K562 (cell line): Measurements from ENCODE around the gene SYNCRIP. TPM values are rescaled to one million over a fixed set of nuclear protein-coding genes. Genes with fewer than 3 reads are reported as not detected.

Experiments
- CEBPG ChIP-seq, 3 experiments: fragments of 200-800 bp in 1 of 3; sonication (Bioruptor generic) in 1 of 3; sonication (generic) in 1 of 3; formaldehyde crosslinking in 1 of 3; IDR thresholded peaks in 2 of 3; conservative IDR thresholded peaks in 1 of 3; 2 replicates each; pipeline versions ENCODE4 v1.6.1 to v1.8.0; 2016 to 2022; ENCODE audit warnings: missing compliant biosample characterization in 2 of 3, missing genetic modification characterization in 2 of 3, mild to moderate bottlenecking in 1 of 3, missing genetic modification reagents in 1 of 3
- CREB3L1 ChIP-seq: fragments of 450-650 bp; IDR thresholded peaks from 2 replicates; pipeline ENCODE4 v1.6.1; 2014; ENCODE audit warnings: low read depth, mild to moderate bottlenecking, moderate library complexity, borderline replicate concordance
- ELF2 ChIP-seq: fragments of 250-450 bp; sonication (Bioruptor Pico); IDR thresholded peaks from 2 replicates; pipeline ENCODE4 v1.5.0; 2021; ENCODE audit warnings: mild to moderate bottlenecking
- EP400 ChIP-seq: fragments of 450-650 bp; IDR thresholded peaks from 2 replicates; pipeline ENCODE4 v1.6.1; 2017; ENCODE audit warnings: antibody characterized with exemption, mild to moderate bottlenecking, moderate library complexity
- ETS1 ChIP-seq: conservative IDR thresholded peaks from 2 replicates; pipeline ENCODE4 v1.6.1; 2011; ENCODE audit warnings: low read depth, mild to moderate bottlenecking, low read length; ENCODE audit not compliant: control insufficient read depth
- FOSL1 ChIP-seq: fragments of 200-800 bp; sonication (Bioruptor generic); conservative IDR thresholded peaks from 2 replicates; pipeline ENCODE4 v1.6.1; 2016; ENCODE audit warnings: missing genetic modification characterization, missing compliant biosample characterization
- FOXA3 ChIP-seq, 2 experiments: fragments of 450-650 bp in 1 of 2; sonication (generic) in 1 of 2; formaldehyde crosslinking; IDR thresholded peaks in 1 of 2; conservative IDR thresholded peaks in 1 of 2; 2 replicates each; pipeline versions ENCODE4 v1.4.0 to v1.8.0; 2020 to 2022; ENCODE audit warnings: mild to moderate bottlenecking in 2 of 2, missing genetic modification reagents in 1 of 2
- GATAD2A ChIP-seq: fragments of 450-650 bp; IDR thresholded peaks from 2 replicates; pipeline ENCODE4 v1.6.1; 2017
- HINFP ChIP-seq: fragments of 450-650 bp; conservative IDR thresholded peaks from 2 replicates; pipeline ENCODE4 v1.6.1; 2016; ENCODE audit warnings: missing genetic modification characterization, low read depth, mild to moderate bottlenecking, control low read depth, missing compliant biosample characterization
- JUND ChIP-seq, 2 experiments: IDR thresholded peaks; 2 replicates in 1 of 2; 3 replicates in 1 of 2; pipeline ENCODE4 v1.6.1; 2011; ENCODE audit warnings: borderline replicate concordance in 2 of 2, low read depth in 2 of 2, low read length in 2 of 2, improper control_type of control experiment in 1 of 2, missing biosample characterization in 1 of 2, missing genetic modification characterization in 1 of 2, missing genetic modification reagents in 1 of 2
- KDM5B ChIP-seq: fragments of 200-600 bp; sonication (generic); IDR thresholded peaks from 2 replicates; pipeline ENCODE4 v1.6.1; 2012; ENCODE audit warnings: low read depth, mild to moderate bottlenecking, moderate library complexity, low read length, control low read depth, inconsistent platforms; ENCODE audit not compliant: insufficient replicate concordance
- MAZ ChIP-seq, 2 experiments: fragments of 450-650 bp in 1 of 2; sonication (generic) in 1 of 2; formaldehyde crosslinking; IDR thresholded peaks in 1 of 2; conservative IDR thresholded peaks in 1 of 2; 2 replicates each; pipeline versions ENCODE4 v1.4.0 to v1.5.0; 2020; ENCODE audit warnings: mild to moderate bottlenecking in 1 of 2, missing genetic modification reagents in 1 of 2
- NFATC3 ChIP-seq: fragments of 450-650 bp; IDR thresholded peaks from 2 replicates; pipeline ENCODE4 v1.6.1; 2017; ENCODE audit warnings: mild to moderate bottlenecking
- NFRKB ChIP-seq: fragments of 450-650 bp; IDR thresholded peaks from 2 replicates; pipeline ENCODE4 v1.6.1; 2016; ENCODE audit warnings: low read depth
- PHF21A ChIP-seq: fragments of 450-650 bp; IDR thresholded peaks from 2 replicates; pipeline ENCODE4 v1.6.1; 2017; ENCODE audit warnings: low read depth, borderline replicate concordance
- POLR2AphosphoS2 ChIP-seq: IDR thresholded peaks from 2 replicates; pipeline ENCODE4 v1.6.1; 2012; ENCODE audit warnings: low read length, improper control_type of control experiment
- POLR2B ChIP-seq: fragments of 450-650 bp; IDR thresholded peaks from 2 replicates; pipeline ENCODE4 v1.6.1; 2018; ENCODE audit warnings: low read depth; ENCODE audit not compliant: partially characterized antibody
- RFX7 ChIP-seq: fragments of 250-450 bp; sonication (Bioruptor Pico); IDR thresholded peaks from 2 replicates; pipeline ENCODE4 v1.5.1; 2021; ENCODE audit warnings: mild to moderate bottlenecking
- SMARCA4 ChIP-seq: fragments of 450-650 bp; IDR thresholded peaks from 2 replicates; pipeline ENCODE4 v1.6.1; 2016
- TRIM24 ChIP-seq, 2 experiments: fragments of 450-650 bp; IDR thresholded peaks; 2 replicates each; pipeline ENCODE4 v1.6.1; 2016
- ZKSCAN1 ChIP-seq: fragments of 150-350 bp; IDR thresholded peaks from 2 replicates; pipeline ENCODE4 v1.6.1; 2016; ENCODE audit warnings: low read depth, low read length
- ZNF511 ChIP-seq: sonication (generic); formaldehyde crosslinking; IDR thresholded peaks from 2 replicates; pipeline ENCODE4 v1.8.0; 2022; ENCODE audit warnings: mild to moderate bottlenecking, missing genetic modification reagents
- polyA plus RNA-seq, 8 experiments: library from polyadenylated mRNA; depleted of rRNA in 4 of 8; stranded (reverse) in 5 of 8; unstranded in 3 of 8; fragments of >200 nt; fragmentation: Nextera tagmentation in 2 of 8; fragmentation: Illumina TruSeq in 1 of 8; extraction: Ambion mirVana in 2 of 8; extraction: Trizol in 1 of 8; gene quantifications; 2 replicates each; pipeline versions ENCODE4 v1.2.1 to v1.2.3, GENCODE V29; 2011 to 2014; ENCODE audit warnings: inconsistent platforms in 1 of 8, missing spikeins in 1 of 8
- total RNA-seq, 7 experiments: library from RNA; depleted of rRNA in 6 of 7; stranded (reverse); fragments of >200 nt in 6 of 7; fragmentation: Illumina TruSeq in 2 of 7; extraction: Trizol in 2 of 7; gene quantifications; 2 replicates each; pipeline versions ENCODE4 v1.2.1 to v1.2.3, GENCODE V29; 2011 to 2021; ENCODE audit warnings: low replicate concordance in 1 of 7

SYNCRIP gene
- total and polyA plus RNA-seq, 9 of the 15 experiments (the other 6 are each of a cell fraction or from before 2014, with no cell fraction given) = 46.5 to 295 (median 140) TPM

GRCh38 chr6:85643537-85644278 lies 1.0 kb upstream of the SYNCRIP start (continued):
- TF ChIP-seq MAZ (CRISPR knock-in tag; conservative IDR thresholded peaks at IDR 0.05 in 1 of 2, IDR thresholded peaks at IDR 0.05 in 1 of 2) (peak in 1 of 2 experiments; percentile 92; a peak in 2 of 4 replicates), ZNF511 (CRISPR knock-in tag) (peak; percentile 84; the same call in 1 of the 2 replicates), NFATC3 (no peak), SMARCA4 (peak; percentile 51; the same call in 1 of the 2 replicates), FOSL1 (tag) (peak; percentile 31; the same call in 1 of the 2 replicates), FOXA3 (CRISPR knock-in tag; conservative IDR thresholded peaks at IDR 0.05 in 1 of 2, IDR thresholded peaks at IDR 0.05 in 1 of 2) (peak in 1 of 2 experiments; percentile 76; a peak in 1 of 4 replicates), JUND (IDR thresholded peaks at IDR 0.05; ENCODE audit: borderline replicate concordance, low read depth, low read length) (no peak), JUND (tag; IDR thresholded peaks at IDR 0.05; ENCODE audit: borderline replicate concordance, low read depth, low read length) (0 out of 3 replicates have a peak, but pooled peaks have one; percentile 6), POLR2B (peak; percentile 63), CEBPG (CRISPR knock-in tag; IDR thresholded peaks at IDR 0.05) (peak; percentile 95), CEBPG (tag; conservative IDR thresholded peaks at IDR 0.05 in 1 of 2, IDR thresholded peaks at IDR 0.05 in 1 of 2) (peak; percentile 98 to 99), ZKSCAN1 (0 out of 2 replicates have a peak, but pooled peaks have one; percentile 23), ELF2 (CRISPR knock-in tag) (peak; percentile 60), PHF21A (peak; percentile 99), POLR2AphosphoS2 (no peak), TRIM24 (IDR thresholded peaks at IDR 0.05) (0 out of 4 replicates have a peak, but pooled peaks of 1 of the 2 experiments have one; percentile 32), HINFP (tag) (0 out of 2 replicates have a peak, but pooled peaks have one; percentile 34), NFRKB (peak; percentile 34; the same call in 1 of the 2 replicates), EP400 (peak; percentile 78), GATAD2A (peak; percentile 47; the same call in 1 of the 2 replicates), KDM5B (peak; percentile 73), ETS1 (peak; percentile 47; the same call in 1 of the 2 replicates), RFX7 (CRISPR knock-in tag) (no peak), CREB3L1 (peak; percentile 47; the same call in 1 of the 2 replicates)
